ENCODE data around the gene VWA1.

DNA sequence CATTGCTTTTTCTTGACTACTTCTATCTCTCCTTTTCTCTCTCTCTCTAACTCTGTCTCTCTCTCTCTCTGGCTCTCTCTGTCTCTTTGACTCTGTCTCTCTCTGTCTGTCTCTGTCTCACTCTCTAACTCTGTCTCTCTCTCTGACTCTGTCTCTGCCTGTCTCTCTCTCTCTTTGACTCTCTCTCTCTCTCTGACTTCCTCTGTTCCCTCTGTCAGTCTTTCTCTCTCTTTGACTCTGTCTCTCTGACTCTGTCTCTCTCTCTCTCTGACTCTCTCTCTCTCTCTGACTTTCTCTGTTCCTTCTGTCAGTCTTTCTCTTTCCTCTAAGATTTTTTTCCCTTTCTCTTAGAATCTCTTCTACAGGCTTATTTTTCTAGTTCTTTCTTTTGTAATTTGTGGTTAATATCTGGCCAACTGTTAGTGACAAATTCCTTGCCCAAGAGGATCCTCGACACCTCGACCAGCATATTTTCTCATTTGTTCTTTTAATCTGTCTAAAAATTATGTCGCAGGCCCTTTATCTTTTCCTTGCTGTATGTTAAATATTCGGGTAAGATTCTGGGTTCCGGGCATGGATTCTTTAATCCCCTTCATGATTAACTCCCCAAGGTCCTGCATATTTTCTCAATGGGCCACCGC is 13.7 kb downstream of the VWA1 start, which contains the start of gene ATAD3C:
- TF ChIP-seq, protein P1, sequence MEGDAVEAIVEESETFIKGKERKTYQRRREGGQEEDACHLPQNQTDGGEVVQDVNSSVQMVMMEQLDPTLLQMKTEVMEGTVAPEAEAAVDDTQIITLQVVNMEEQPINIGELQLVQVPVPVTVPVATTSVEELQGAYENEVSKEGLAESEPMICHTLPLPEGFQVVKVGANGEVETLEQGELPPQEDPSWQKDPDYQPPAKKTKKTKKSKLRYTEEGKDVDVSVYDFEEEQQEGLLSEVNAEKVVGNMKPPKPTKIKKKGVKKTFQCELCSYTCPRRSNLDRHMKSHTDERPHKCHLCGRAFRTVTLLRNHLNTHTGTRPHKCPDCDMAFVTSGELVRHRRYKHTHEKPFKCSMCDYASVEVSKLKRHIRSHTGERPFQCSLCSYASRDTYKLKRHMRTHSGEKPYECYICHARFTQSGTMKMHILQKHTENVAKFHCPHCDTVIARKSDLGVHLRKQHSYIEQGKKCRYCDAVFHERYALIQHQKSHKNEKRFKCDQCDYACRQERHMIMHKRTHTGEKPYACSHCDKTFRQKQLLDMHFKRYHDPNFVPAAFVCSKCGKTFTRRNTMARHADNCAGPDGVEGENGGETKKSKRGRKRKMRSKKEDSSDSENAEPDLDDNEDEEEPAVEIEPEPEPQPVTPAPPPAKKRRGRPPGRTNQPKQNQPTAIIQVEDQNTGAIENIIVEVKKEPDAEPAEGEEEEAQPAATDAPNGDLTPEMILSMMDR (IDR thresholded peaks at IDR 0.05 in 2 of 3, conservative IDR thresholded peaks at IDR 0.05 in 1 of 3; ENCODE audit: control insufficient read depth in 2 of 3, extremely low read depth in 1 of 3, insufficient read depth in 1 of 3, low read depth in 3 of 3, low read length in 3 of 3), result no peak
- TF ChIP-seq EZH2 (IDR thresholded peaks at IDR 0.05; ENCODE audit: borderline replicate concordance, control insufficient read depth, low read depth, low read length), result no peak
